ENCODE data around the gene TTC19.

The TTC19 gene

GRCh38 chr17:15970500-15970899, 29.1 kb upstream of the TTC19 start:
- no peak overlapping the region for H3K4ac ChIP-seq (ENCODE audit: low read length)
- H2AFZ ChIP-seq (ENCODE audit: low read length): no peak overlapping the region
- H3K27me3 ChIP-seq (ENCODE audit: control insufficient read depth in 3 of 3, insufficient read depth in 3 of 3, low read depth in 1 of 3, low read length in 3 of 3): no peaks in the 10 kb centered on the region
- WGBS, 2 donors (ENCODE audit: extremely low coverage in 2 of 2, insufficient read length in 2 of 2, insufficient replicate concordance in 1 of 2): no CpG with 5 or more reads among the region's 2 CpGs
- no peak overlapping the region for H4K91ac ChIP-seq (ENCODE audit: low read depth, low read length, poor library complexity)
- H3K27ac ChIP-seq (replicated peaks; ENCODE audit: low read length): no peak overlapping the region
- no peak overlapping the region for H3K4me3 ChIP-seq (ENCODE audit: low read length in 2 of 2)
- H3K18ac ChIP-seq (ENCODE audit: low read length): no peak overlapping the region
- no peak overlapping the region for H3K14ac ChIP-seq (ENCODE audit: low read length)
- H3K23ac ChIP-seq (ENCODE audit: low read depth, low read length, poor library complexity): no peak overlapping the region
- H4K8ac ChIP-seq (ENCODE audit: low read depth, low read length): no peak overlapping the region
- no peak overlapping the region for H2BK120ac ChIP-seq (ENCODE audit: low read depth, low read length)
- no peaks in the 10 kb centered on the region for H3K79me1 ChIP-seq (ENCODE audit: low read depth, low read length)
- peaks cover 2% of the 10 kb centered on the region in 2 donors for H3K9me3 ChIP-seq (replicated peaks in 1 of 2; ENCODE audit: control insufficient read depth in 2 of 2, insufficient read depth in 1 of 2, low read depth in 1 of 2, low read length in 2 of 2)
- no peak overlapping the region for H3K9ac ChIP-seq (ENCODE audit: low read depth, low read length, poor library complexity)
- no peak for DNase-seq (ENCODE audit: low spot score)
- H3K4me1 ChIP-seq (ENCODE audit: control insufficient read depth in 2 of 2, insufficient read depth in 1 of 2, low read depth in 1 of 2, low read length in 2 of 2): peaks cover 16 to 17% of the 10 kb centered on the region in 2 donors
- no peak overlapping the region for H3K4me2 ChIP-seq (ENCODE audit: insufficient read depth, low read length, poor library complexity, severe bottlenecking)
- H2BK15ac ChIP-seq (ENCODE audit: low read length): no peak overlapping the region
- no peak overlapping the region for H2AK5ac ChIP-seq (ENCODE audit: low read depth, low read length)
- H2BK12ac ChIP-seq (ENCODE audit: low read length): no peak overlapping the region
- H3K36me3 ChIP-seq (replicated peaks in 1 of 2; ENCODE audit: control insufficient read depth in 2 of 2, insufficient read depth in 2 of 2, low read length in 2 of 2): peaks cover 4 to 10% of the 10 kb centered on the region in 2 donors
- no peak overlapping the region for H2BK5ac ChIP-seq (ENCODE audit: low read length)

- Histone ChIP-seq H3K27ac (replicated peaks; ENCODE audit: low read length) (no peak overlapping the region), H4K8ac (ENCODE audit: low read depth, low read length) (no peak overlapping the region), H3K9ac (ENCODE audit: low read depth, low read length, poor library complexity) (no peak overlapping the region), H2BK5ac (ENCODE audit: low read length) (no peak overlapping the region), H3K79me1 (ENCODE audit: low read depth, low read length) (no peaks in the 10 kb centered on the region), H3K4ac (ENCODE audit: low read length) (no peak overlapping the region), H3K4me1 (ENCODE audit: control insufficient read depth in 2 of 2, insufficient read depth in 1 of 2, low read depth in 1 of 2, low read length in 2 of 2) (peaks cover 13 to 14% of the 10 kb centered on the region in 2 donors), H2BK120ac (ENCODE audit: low read depth, low read length) (no peak overlapping the region), H3K23ac (ENCODE audit: low read depth, low read length, poor library complexity) (no peak overlapping the region), H2AFZ (ENCODE audit: low read length) (peak overlapping the region; percentile 8), H2BK12ac (ENCODE audit: low read length) (no peak overlapping the region), H3K4me2 (ENCODE audit: insufficient read depth, low read length, poor library complexity, severe bottlenecking) (no peak overlapping the region), H4K91ac (ENCODE audit: low read depth, low read length, poor library complexity) (no peak overlapping the region), H3K14ac (ENCODE audit: low read length) (no peak overlapping the region), H3K4me3 (ENCODE audit: low read length in 2 of 2) (no peak overlapping the region), H3K36me3 (replicated peaks in 1 of 2; ENCODE audit: control insufficient read depth in 2 of 2, insufficient read depth in 2 of 2, low read length in 2 of 2) (peaks cover 4 to 14% of the 10 kb centered on the region in 2 donors), H2AK5ac (ENCODE audit: low read depth, low read length) (no peak overlapping the region), H2BK15ac (ENCODE audit: low read length) (no peak overlapping the region), H3K18ac (ENCODE audit: low read length) (no peak overlapping the region), H3K9me3 (replicated peaks in 1 of 2; ENCODE audit: control insufficient read depth in 2 of 2, insufficient read depth in 1 of 2, low read depth in 1 of 2, low read length in 2 of 2) (peaks cover 2% of the 10 kb centered on the region in 2 donors), H3K27me3 (ENCODE audit: control insufficient read depth in 3 of 3, insufficient read depth in 3 of 3, low read depth in 1 of 3, low read length in 3 of 3) (no peaks in the 10 kb centered on the region)
- no peak for DNase-seq (ENCODE audit: low spot score)
- no CpG with 5 or more reads among the region's 5 CpGs for WGBS, 2 donors (ENCODE audit: extremely low coverage in 2 of 2, insufficient read length in 2 of 2, insufficient replicate concordance in 1 of 2)
Observed at GRCh38 chr17:15971098-15971678, 28.4 kb upstream of the TTC19 start.

- Histone ChIP-seq H3K23ac (ENCODE audit: low read depth, low read length, poor library complexity) (no peak overlapping the region), H3K9me3 (replicated peaks in 1 of 2; ENCODE audit: control insufficient read depth in 2 of 2, insufficient read depth in 1 of 2, low read depth in 1 of 2, low read length in 2 of 2) (peaks cover 2% of the 10 kb centered on the region in 2 donors), H3K18ac (ENCODE audit: low read length) (no peak overlapping the region), H4K91ac (ENCODE audit: low read depth, low read length, poor library complexity) (no peak overlapping the region), H2BK5ac (ENCODE audit: low read length) (no peak overlapping the region), H2AFZ (ENCODE audit: low read length) (no peak overlapping the region), H3K4me3 (ENCODE audit: low read length in 2 of 2) (no peak overlapping the region), H3K9ac (ENCODE audit: low read depth, low read length, poor library complexity) (no peak overlapping the region), H4K8ac (ENCODE audit: low read depth, low read length) (no peak overlapping the region), H3K27ac (replicated peaks; ENCODE audit: low read length) (no peak overlapping the region), H2BK12ac (ENCODE audit: low read length) (no peak overlapping the region), H2BK15ac (ENCODE audit: low read length) (no peak overlapping the region), H2AK5ac (ENCODE audit: low read depth, low read length) (no peak overlapping the region), H3K14ac (ENCODE audit: low read length) (no peak overlapping the region), H3K27me3 (ENCODE audit: control insufficient read depth in 3 of 3, insufficient read depth in 3 of 3, low read depth in 1 of 3, low read length in 3 of 3) (no peaks in the 10 kb centered on the region), H3K79me1 (ENCODE audit: low read depth, low read length) (no peaks in the 10 kb centered on the region), H2BK120ac (ENCODE audit: low read depth, low read length) (no peak overlapping the region), H3K4ac (ENCODE audit: low read length) (no peak overlapping the region), H3K4me2 (ENCODE audit: insufficient read depth, low read length, poor library complexity, severe bottlenecking) (no peak overlapping the region), H3K4me1 (ENCODE audit: control insufficient read depth in 2 of 2, insufficient read depth in 1 of 2, low read depth in 1 of 2, low read length in 2 of 2) (peaks cover 10 to 11% of the 10 kb centered on the region in 2 donors), H3K36me3 (replicated peaks in 1 of 2; ENCODE audit: control insufficient read depth in 2 of 2, insufficient read depth in 2 of 2, low read length in 2 of 2) (peaks cover 4 to 21% of the 10 kb centered on the region in 2 donors)
- no peak for DNase-seq (ENCODE audit: low spot score)
- no CpG with 5 or more reads among the region's 5 CpGs for WGBS, 2 donors (ENCODE audit: extremely low coverage in 2 of 2, insufficient read length in 2 of 2, insufficient replicate concordance in 1 of 2)
Observed at GRCh38 chr17:15971882-15972281, 27.7 kb upstream of the TTC19 start.

- Histone ChIP-seq H2AK5ac (ENCODE audit: low read depth, low read length) (no peak overlapping the region), H3K9me3 (replicated peaks in 1 of 2; ENCODE audit: control insufficient read depth in 2 of 2, insufficient read depth in 1 of 2, low read depth in 1 of 2, low read length in 2 of 2) (peaks cover 2% of the 10 kb centered on the region in 2 donors), H3K27me3 (ENCODE audit: control insufficient read depth in 3 of 3, insufficient read depth in 3 of 3, low read depth in 1 of 3, low read length in 3 of 3) (no peaks in the 10 kb centered on the region), H3K4me3 (ENCODE audit: low read length in 2 of 2) (no peak overlapping the region), H2BK15ac (ENCODE audit: low read length) (no peak overlapping the region), H3K4me2 (ENCODE audit: insufficient read depth, low read length, poor library complexity, severe bottlenecking) (no peak overlapping the region), H3K4ac (ENCODE audit: low read length) (no peak overlapping the region), H3K79me1 (ENCODE audit: low read depth, low read length) (no peaks in the 10 kb centered on the region), H3K27ac (replicated peaks; ENCODE audit: low read length) (no peak overlapping the region), H3K9ac (ENCODE audit: low read depth, low read length, poor library complexity) (no peak overlapping the region), H4K91ac (ENCODE audit: low read depth, low read length, poor library complexity) (no peak overlapping the region), H2BK5ac (ENCODE audit: low read length) (no peak overlapping the region), H3K36me3 (replicated peaks in 1 of 2; ENCODE audit: control insufficient read depth in 2 of 2, insufficient read depth in 2 of 2, low read length in 2 of 2) (peaks cover 4 to 26% of the 10 kb centered on the region in 2 donors), H3K18ac (ENCODE audit: low read length) (no peak overlapping the region), H3K14ac (ENCODE audit: low read length) (no peak overlapping the region), H2AFZ (ENCODE audit: low read length) (no peak overlapping the region), H2BK120ac (ENCODE audit: low read depth, low read length) (no peak overlapping the region), H3K4me1 (ENCODE audit: control insufficient read depth in 2 of 2, insufficient read depth in 1 of 2, low read depth in 1 of 2, low read length in 2 of 2) (peaks cover 5% of the 10 kb centered on the region in 2 donors), H2BK12ac (ENCODE audit: low read length) (no peak overlapping the region), H3K23ac (ENCODE audit: low read depth, low read length, poor library complexity) (no peak overlapping the region), H4K8ac (ENCODE audit: low read depth, low read length) (no peak overlapping the region)
- no CpG with 5 or more reads among the region's 4 CpGs for WGBS, 2 donors (ENCODE audit: extremely low coverage in 2 of 2, insufficient read length in 2 of 2, insufficient replicate concordance in 1 of 2)
- DNase-seq (ENCODE audit: low spot score): no peak
Observed at GRCh38 chr17:15972497-15972951, 27.1 kb upstream of the TTC19 start.

All from neuronal stem cell (in vitro differentiated cells).